Midbrain (tissue), 1 donor: Measurements from ENCODE around the gene CAMKMT.

Source experiments
- DNase-seq: peaks from one replicate; lab custom pipeline; 2025; lab: John Stamatoyannopoulos, UW

CAMKMT gene

GRCh38 chr2:44801841-44802776 lies 440.4 kb downstream of the CAMKMT start:
- no peak for DNase-seq

DNA sequence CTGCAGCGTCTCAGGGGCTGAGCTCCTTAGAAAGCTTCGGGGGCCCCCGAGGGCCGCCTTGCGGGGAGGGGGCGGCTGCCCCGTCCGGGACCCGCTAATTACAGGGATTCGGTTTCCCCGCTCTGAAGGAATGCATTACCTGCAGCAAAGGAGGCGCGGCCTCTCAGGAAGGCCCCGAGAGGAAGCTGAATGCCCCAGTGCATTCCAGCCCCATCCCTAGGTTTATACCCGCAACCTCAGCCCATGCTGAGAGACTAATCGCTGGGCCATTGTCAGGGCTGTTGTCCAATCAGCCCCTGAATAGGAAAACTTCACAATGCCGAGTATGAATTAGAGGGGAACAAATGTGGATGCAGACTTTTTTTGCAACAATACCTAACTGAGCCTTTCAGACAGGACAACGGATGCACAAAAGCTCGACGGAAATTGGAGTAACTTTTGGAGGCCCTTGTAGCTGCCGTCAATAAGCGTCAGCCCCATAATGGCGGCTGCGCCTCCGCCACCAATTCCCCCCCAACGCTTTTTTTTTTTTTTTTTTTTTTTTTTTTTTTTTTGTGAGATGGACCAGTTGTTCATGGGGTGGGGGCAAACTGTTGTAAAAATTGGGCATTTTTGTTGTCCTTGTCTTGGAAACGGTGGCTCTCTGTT lies 441.2 kb downstream of the CAMKMT start:
- no peak for DNase-seq

DNA sequence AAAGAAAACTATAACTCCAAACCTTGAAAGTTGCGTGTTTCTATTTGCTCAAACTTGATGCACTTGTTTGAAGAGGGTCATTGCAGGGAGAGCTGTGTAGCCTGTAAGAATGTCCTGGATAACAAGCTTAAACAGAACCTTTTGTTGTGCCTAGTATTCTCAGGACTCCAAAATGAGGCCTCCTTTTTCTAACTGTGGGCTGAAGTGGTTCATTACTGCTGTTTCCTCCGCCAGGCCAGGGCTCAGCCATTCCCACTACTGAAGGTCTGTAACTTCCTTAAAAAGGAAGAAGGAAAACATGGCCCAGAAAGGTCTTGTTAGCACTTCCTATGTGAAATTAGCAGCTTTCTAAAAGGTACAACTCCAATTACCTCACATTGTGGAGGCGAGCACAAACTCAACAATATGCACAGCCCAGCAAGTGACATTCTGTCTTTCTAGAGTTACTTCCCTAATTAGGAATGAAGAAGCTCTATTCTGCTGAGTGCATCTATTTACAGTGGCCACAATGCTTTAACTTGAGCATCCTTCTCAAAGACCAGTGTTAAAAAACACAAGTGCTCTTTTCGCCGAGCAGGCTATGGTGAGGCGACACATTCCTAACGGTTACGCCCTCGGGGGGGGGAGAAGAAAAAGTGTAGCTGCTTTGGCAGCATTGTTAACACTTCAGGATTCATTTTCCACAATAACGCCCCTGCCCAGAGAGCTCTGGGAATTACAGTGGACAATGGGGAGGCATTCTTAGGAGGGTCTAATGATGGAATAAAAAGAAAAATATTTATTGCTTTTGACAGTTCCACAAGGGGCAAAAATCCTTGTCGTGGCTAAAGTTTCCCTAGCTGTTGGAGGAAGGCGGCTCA lies 442.9 kb downstream of the CAMKMT start:
- DNase-seq, result no peak

- no peak for DNase-seq
Measured at GRCh38 chr2:44805401-44806235, 443.9 kb downstream of the CAMKMT start.

GRCh38 chr2:44807201-44808025 lies 445.7 kb downstream of the CAMKMT start:
- DNase-seq, result no peak

DNA sequence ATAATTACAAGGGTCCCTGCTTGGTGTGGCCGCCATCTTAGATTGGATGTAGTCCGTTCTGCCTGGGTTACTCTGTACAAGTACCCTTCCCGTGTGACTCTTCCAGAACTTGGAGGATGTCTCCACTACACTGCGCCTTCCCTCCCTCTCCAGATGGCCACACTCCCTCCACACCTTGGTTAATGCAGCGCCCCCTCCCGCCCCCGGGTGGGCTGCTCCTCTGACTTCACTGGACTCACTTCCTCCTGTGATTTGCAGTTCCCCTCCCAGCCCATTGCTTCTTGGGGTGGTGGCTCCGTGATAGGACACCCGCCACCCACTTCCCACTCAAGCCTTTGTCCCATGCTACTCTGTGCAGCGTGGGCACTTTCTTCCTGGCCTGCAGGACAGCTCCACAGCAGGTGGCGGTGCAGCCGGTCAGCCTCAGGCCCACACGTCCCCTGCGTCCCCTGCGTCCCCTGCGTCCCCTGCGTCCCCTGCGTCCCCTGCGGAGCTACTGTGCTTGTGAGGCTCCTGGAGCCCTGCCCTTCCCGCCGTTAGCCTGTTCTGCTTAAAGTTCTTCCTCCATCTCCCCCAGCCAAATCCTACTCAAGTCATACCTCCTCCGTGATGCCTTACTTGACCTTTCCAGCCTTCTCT lies 449.3 kb downstream of the CAMKMT start:
- DNase-seq, result no peak

GRCh38 chr2:44813165-44813564 lies 451.4 kb downstream of the CAMKMT start:
- DNase-seq, result no peak

GRCh38 chr2:44813658-44814057 lies 451.9 kb downstream of the CAMKMT start:
- no peak for DNase-seq

DNA sequence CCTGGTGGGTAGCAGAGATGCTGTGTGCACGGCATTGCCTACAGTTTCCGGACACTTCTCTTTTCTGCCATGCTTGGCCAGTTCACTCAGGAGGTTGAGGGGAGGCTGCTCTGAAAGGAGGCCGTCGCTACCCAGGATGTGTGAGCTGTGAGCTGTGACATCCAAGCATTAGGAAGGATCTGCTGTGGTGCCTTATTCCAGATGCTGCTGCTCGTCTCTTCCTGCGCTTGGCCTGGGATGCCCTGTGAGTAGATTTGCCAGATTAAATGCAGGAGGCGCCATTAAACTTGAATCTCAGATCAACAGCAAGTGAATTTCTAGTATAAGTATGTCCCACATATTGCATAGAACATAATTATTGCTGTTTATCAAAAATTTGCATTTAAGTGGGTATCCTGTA lies 455.5 kb downstream of the CAMKMT start:
- no peak for DNase-seq

GRCh38 chr2:44817673-44818335 lies 456.1 kb downstream of the CAMKMT start:
- no peak for DNase-seq

GRCh38 chr2:44819061-44819460 lies 457.3 kb downstream of the CAMKMT start:
- no peak for DNase-seq

DNA sequence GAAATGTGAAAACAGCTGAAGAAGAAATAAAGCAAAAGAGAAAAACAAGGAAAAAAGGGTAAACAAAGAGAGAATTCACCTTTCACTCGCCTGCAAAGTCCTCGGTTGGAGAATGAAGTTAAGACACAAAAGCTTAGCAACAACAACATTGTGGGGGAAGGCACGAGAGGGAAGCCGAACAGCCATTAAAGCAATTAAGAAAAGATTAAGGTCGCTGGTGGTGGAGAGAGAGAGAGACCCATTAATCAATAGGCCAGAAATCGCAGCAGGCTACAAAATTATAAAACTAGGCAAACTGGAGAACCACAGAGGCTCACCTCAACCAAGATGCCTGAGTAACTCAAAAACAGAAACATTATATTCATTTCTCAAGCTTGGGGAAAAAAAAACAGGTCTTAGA lies 459.8 kb downstream of the CAMKMT start:
- DNase-seq, result no peak

- DNase-seq, result no peak
Measured at GRCh38 chr2:44822174-44822573, 460.4 kb downstream of the CAMKMT start.
